GM13976 (cell line): Measurements from ENCODE around the gene AK3.

Source experiments
- DNase-seq: peaks from one replicate; pipeline ENCODE4 v3.0.0; 2012; ENCODE audit warnings: low spot score
- CTCF ChIP-seq: IDR thresholded peaks from 2 replicates; pipeline ENCODE4 v1.5.1; 2012; ENCODE audit warnings: borderline replicate concordance, mild to moderate bottlenecking; ENCODE audit not compliant: insufficient read depth; ENCODE audit errors: extremely low read depth, missing control alignments, control extremely low read depth
- in situ Hi-C: fragments of 300-500 bp; cut with MboI; formaldehyde crosslinking; loops from one replicate; pipeline ENCODE4 v1.12.0; 2022; ENCODE audit warnings: low sequenced_read_pairs, mixed read lengths, inconsistent platforms; ENCODE audit not compliant: unreplicated experiment

Gene AK3

GRCh38 chr9:4684820-4685219 lies 56.2 kb downstream of the AK3 start:
- no peak for TF ChIP-seq CTCF
- in situ Hi-C loops, result no loop called here

GRCh38 chr9:4680750-4681149 lies 60.3 kb downstream of the AK3 start:
- DNase-seq, result no peak
- TF ChIP-seq CTCF, result no peak
- in situ Hi-C loops, result no loop called here

More at GRCh38 chr9:4684820-4685219, 56.2 kb downstream of the AK3 start:
- no peak for DNase-seq

GRCh38 chr9:4680173-4680525 lies 60.9 kb downstream of the AK3 start:
- in situ Hi-C loops, result no loop called here
- DNase-seq, result no peak
- no peak for TF ChIP-seq CTCF

GRCh38 chr9:4679268-4680172 lies 61.5 kb downstream of the AK3 start, which contains the start of gene CDC37L1:
CDC37L1 (plus strand) TSS chr9:4679569; CDS start chr9:4679768, 199 bp downstream.
- DNase-seq, result peak; percentile 94
- peak; percentile 60 for TF ChIP-seq CTCF
- in situ Hi-C loops, result no loop called here

GRCh38 chr9:4678679-4679267 lies 62.2 kb downstream of the AK3 start:
- no peak for DNase-seq
- in situ Hi-C loops, result no loop called here
- TF ChIP-seq CTCF, result no peak

GRCh38 chr9:4677392-4677791 lies 63.6 kb downstream of the AK3 start:
- DNase-seq, result no peak
- in situ Hi-C loops, result no loop called here
- TF ChIP-seq CTCF, result no peak
